HUES64 (cell line): ENCODE data around the gene RASA1.

Experiments
- H3K27ac ChIP-seq: 2 replicates; pipeline ENCODE4 v1.7.0; 2013; ENCODE audit warnings: low read depth, low read length, inconsistent platforms
- H3K27me3 ChIP-seq: 2 replicates; pipeline ENCODE4 v1.6.1; 2013; ENCODE audit warnings: mild to moderate bottlenecking, low read length; ENCODE audit not compliant: insufficient read depth
- H3K36me3 ChIP-seq: 2 replicates; pipeline ENCODE4 v1.6.1; 2013; ENCODE audit warnings: mild to moderate bottlenecking, low read length; ENCODE audit not compliant: insufficient read depth
- H3K4me1 ChIP-seq: 2 replicates; pipeline ENCODE4 v1.6.1; 2013; ENCODE audit warnings: mild to moderate bottlenecking, low read length, moderate library complexity; ENCODE audit not compliant: insufficient read depth
- H3K4me3 ChIP-seq: 2 replicates; pipeline ENCODE4 v1.5.1; 2013; ENCODE audit warnings: mild to moderate bottlenecking, low read length, moderate library complexity
- H3K9ac ChIP-seq: 2 replicates; pipeline ENCODE4 v1.6.1; 2013; ENCODE audit warnings: mild to moderate bottlenecking, low read depth, low read length
- H3K9me3 ChIP-seq: 2 replicates; pipeline ENCODE4 v1.6.1; 2013; ENCODE audit warnings: low read depth, low read length; ENCODE audit not compliant: insufficient read depth
- WGBS: fragments of 150-250, 120-280 bp; methylation state at CpG from one replicate; pipeline ENCODE4 v1.1.7; 2013; ENCODE audit warnings: missing lambda C conversion rate; 5-methylcytosine and 5-hydroxymethylcytosine counted together

Gene RASA1

DNA sequence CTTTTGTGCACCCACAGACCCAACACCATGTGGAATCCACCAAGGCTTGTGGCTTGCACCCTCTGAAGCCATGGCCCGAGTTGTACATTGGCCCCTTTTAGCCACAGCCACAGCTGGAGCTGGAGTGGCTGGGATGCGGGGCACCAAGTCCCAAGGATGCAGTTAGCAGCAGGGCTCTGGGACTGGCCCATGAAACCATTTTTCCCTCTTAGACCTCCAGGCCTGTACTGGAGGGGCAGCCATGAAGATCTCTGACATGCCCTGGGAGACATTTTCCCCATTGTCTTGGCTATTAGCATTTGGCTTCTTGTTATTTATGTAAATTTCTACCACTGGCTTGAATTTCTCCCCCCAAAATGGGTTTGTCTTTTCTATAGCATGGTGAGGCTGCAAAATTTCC lies 51.8 kb downstream of the RASA1 start:
- Histone ChIP-seq H3K4me1 (no peaks in the 10 kb centered on the region), H3K27me3 (no peaks in the 10 kb centered on the region), H3K9ac (no peak overlapping the region), H3K9me3 (peaks cover 14% of the 10 kb centered on the region; the same call in 1 of the 2 replicates), H3K4me3 (no peak overlapping the region), H3K27ac (no peak overlapping the region), H3K36me3 (0 out of 2 replicates have a peak, but pooled peaks cover 3% of the 10 kb centered on the region)
- WGBS = 93% methylated on average over 2 of the region's 2 CpGs

DNA sequence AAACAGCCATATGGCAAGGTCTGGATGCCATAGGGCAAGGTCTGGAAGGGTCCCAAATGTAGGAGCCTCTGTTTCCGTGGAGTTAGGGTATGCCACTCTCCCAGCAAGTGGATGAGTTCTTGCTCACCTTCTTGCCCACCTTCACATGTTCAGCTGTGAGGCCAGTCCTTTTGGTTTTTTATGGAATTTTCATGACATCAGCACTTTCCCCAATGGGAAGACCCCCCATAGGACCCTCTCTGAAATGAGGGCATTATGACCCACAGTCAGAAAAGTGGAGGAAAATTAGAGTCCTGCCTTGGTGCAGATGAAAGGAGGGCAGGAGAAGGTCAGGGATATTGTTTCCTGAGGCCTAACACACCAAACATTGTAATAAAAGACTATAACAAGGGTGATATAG lies 53.9 kb downstream of the RASA1 start:
- Histone ChIP-seq H3K27ac (no peak overlapping the region), H3K9ac (no peak overlapping the region), H3K9me3 (peaks cover 14% of the 10 kb centered on the region; the same call in 1 of the 2 replicates), H3K4me1 (no peaks in the 10 kb centered on the region), H3K36me3 (0 out of 2 replicates have a peak, but pooled peaks cover 3% of the 10 kb centered on the region), H3K4me3 (no peak overlapping the region), H3K27me3 (no peaks in the 10 kb centered on the region)
- 100% methylated on average over 1 of the region's 1 CpG for WGBS

DNA sequence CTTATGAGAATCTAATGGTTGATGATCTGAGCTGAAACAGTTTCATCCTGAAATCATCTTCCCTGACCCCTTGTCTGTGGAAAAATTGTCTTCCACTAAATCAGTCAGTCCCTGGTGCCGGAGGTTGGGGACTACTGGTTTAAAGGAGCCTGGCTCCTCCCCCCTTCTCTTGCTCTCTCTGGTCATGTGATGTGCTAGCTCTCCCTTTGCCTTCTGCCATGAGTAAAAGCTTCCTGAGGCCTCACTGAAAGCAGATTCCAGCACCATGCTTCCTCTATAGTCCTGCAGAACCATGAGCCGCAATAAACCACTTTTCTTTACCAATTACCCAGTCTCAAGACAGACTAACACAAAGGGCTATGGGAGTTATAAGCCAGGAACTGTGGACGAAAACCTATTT lies 54.7 kb downstream of the RASA1 start:
- Histone ChIP-seq H3K4me3 (no peak overlapping the region), H3K9me3 (peaks cover 14% of the 10 kb centered on the region; the same call in 1 of the 2 replicates), H3K27me3 (no peaks in the 10 kb centered on the region), H3K27ac (no peak overlapping the region), H3K4me1 (no peaks in the 10 kb centered on the region), H3K36me3 (0 out of 2 replicates have a peak, but pooled peaks cover 3% of the 10 kb centered on the region), H3K9ac (no peak overlapping the region)
- WGBS = 92% methylated on average over 2 of the region's 3 CpGs

DNA sequence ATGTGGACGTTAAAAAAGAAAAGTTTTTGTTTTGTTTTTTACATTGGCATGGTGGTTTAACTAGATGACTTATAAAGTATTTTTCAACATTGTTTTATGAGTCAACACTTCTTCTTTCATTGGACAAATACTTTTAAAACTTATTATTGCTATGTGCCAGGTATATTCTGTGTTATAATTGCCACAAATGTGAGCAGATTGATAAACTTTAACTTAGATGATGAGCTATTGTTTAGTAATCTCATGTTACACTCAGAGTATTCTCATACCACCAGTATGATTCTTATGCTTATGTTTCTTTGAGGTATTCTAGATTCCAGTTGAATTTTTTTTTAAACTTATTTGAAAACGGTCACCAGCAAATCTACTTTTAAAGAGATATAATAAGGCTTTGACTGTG lies 60.3 kb downstream of the RASA1 start:
- Histone ChIP-seq H3K9me3 (no peaks in the 10 kb centered on the region), H3K27ac (no peak overlapping the region), H3K4me1 (no peaks in the 10 kb centered on the region), H3K4me3 (no peak overlapping the region), H3K9ac (no peak overlapping the region), H3K27me3 (no peaks in the 10 kb centered on the region), H3K36me3 (peaks cover 18% of the 10 kb centered on the region)
- WGBS = 71% methylated on average over 1 of the region's 2 CpGs

DNA sequence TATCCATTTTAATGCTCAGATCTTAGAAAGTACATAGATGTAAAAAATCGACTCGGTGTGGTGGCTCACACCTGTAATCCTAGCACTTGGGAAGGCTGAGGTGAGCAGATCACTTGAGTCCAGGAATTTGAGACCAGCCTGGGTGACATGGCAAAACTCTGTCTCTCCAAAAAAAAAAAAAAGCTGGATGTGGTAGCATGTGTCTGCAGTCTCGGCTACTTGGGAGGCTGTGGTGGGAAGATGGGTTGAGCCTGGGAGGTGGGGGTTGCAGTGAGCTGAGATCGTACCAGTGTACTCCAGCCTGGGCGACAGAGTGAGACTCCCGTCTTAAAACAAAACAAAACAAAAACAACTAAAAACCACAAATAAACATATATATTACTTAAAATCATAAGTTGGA lies 61.4 kb downstream of the RASA1 start:
- Histone ChIP-seq H3K9ac (no peak overlapping the region), H3K9me3 (no peaks in the 10 kb centered on the region), H3K27me3 (no peaks in the 10 kb centered on the region), H3K4me3 (no peak overlapping the region), H3K36me3 (peaks cover 29% of the 10 kb centered on the region), H3K27ac (no peak overlapping the region), H3K4me1 (no peaks in the 10 kb centered on the region)
- WGBS = 92% methylated on average over 4 of the region's 6 CpGs

DNA sequence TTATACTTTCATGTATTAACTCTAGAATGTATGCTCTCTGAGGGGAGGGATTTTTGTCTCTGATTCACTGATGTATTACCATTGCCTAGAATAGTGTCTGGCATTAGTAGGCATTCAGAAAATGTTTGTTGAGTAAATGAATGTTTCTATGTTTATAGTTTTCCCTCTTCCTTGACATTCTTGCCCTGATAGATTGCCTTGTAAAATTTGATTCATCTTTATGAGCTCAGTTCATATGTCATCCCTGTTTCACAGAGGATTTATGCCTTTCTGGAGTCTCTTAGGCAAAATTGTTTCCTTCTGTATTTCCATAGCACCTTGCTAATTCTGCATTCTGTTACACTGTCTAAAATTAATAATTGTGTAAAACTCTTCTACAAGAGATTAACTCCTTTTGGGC lies 72.3 kb downstream of the RASA1 start:
- no peak overlapping the region for H3K4me3 ChIP-seq
- peaks cover 70% of the 10 kb centered on the region for H3K36me3 ChIP-seq
- no peaks in the 10 kb centered on the region for H3K4me1 ChIP-seq
- H3K9me3 ChIP-seq = no peaks in the 10 kb centered on the region
- no peak overlapping the region for H3K9ac ChIP-seq
- H3K27me3 ChIP-seq = no peaks in the 10 kb centered on the region
- H3K27ac ChIP-seq = no peak overlapping the region

DNA sequence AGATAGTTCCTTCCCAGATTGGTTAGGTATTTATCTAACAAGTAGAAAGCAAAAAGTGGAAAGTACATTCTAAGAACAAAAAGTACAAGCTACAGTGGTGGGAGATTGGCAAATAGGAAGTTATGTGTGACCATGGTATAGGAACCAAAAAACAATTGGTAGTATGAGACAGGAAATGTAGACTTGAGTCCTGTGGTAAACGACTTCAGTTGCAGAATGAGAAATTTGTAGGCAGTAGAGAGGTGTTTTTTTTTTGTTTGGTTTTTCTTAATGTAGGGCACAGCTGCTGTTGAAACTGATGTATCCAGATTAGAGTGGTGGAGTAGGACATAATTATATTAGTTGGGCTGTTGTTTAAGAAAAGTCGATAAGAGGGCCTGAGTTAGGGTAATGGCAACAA lies 73.0 kb downstream of the RASA1 start:
- Histone ChIP-seq H3K9ac (no peak overlapping the region), H3K9me3 (no peaks in the 10 kb centered on the region), H3K36me3 (peaks cover 75% of the 10 kb centered on the region), H3K27ac (no peak overlapping the region), H3K4me3 (no peak overlapping the region), H3K4me1 (no peaks in the 10 kb centered on the region), H3K27me3 (no peaks in the 10 kb centered on the region)
- 97% methylated on average over 2 of the region's 2 CpGs for WGBS

DNA sequence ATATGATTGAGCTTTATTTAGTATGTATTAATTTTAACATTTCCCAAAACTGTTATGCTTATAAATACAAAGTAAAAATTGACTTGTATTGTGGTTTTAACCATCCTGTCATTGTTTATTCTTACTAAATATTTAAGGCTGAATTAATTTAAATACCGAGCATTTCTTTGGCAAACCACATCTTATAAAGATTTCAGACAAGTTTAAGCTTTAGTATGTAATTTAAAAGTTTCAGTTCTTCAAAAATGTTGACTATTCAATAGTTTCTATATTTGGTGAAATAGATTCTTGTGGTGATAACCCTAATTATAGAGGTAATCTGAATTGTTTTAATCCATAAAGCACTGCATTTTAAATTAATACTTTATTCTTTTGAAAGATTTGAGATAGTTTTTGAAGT lies 79.6 kb downstream of the RASA1 start:
- Histone ChIP-seq H3K4me1 (no peaks in the 10 kb centered on the region), H3K9ac (no peak overlapping the region), H3K4me3 (no peak overlapping the region), H3K27ac (no peak overlapping the region), H3K27me3 (no peaks in the 10 kb centered on the region), H3K9me3 (no peaks in the 10 kb centered on the region), H3K36me3 (peaks cover 57% of the 10 kb centered on the region)
- no CpG with 5 or more reads among the region's 1 CpG for WGBS

DNA sequence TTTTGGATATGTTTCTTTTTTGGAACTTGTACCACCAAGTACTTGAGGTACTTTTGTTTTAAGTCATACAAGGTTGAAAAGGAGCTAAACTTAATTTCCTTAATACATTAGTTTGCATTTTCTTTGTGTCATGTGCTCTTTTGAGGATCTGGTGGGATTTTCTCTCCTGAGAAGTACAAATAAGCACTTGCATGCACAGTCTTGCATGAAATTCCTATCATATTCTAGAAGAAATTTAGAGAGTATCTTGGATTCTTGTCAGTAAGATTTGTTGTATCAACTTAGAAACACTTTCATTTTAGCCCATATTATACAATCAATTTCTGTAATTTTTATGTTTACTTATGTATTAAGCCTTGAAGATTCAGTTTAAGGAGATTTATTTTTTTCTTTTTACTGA lies 80.2 kb downstream of the RASA1 start:
- no peak overlapping the region for H3K27ac ChIP-seq
- H3K36me3 ChIP-seq = peaks cover 56% of the 10 kb centered on the region
- no peaks in the 10 kb centered on the region for H3K27me3 ChIP-seq
- no peaks in the 10 kb centered on the region for H3K9me3 ChIP-seq
- H3K4me1 ChIP-seq = no peaks in the 10 kb centered on the region
- no peak overlapping the region for H3K9ac ChIP-seq
- H3K4me3 ChIP-seq = no peak overlapping the region

DNA sequence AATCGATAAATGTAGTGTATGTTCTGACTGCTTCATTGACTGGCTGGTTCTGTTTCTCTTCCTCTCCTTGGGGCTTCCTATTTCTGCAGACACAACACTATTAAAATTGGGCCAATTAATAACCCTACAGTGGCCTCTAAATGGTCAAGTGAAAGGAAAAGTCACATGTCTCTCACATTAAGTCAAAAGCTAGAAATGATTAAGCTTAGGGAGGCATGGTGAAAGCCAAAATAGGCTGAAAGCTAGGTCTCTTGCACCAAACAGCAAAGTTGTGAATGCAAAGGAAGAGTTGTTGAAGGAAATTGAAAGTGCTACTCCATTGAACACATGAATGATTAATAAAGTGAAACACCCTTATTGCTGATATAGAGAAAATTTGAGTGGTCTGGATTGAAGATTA lies 86.8 kb downstream of the RASA1 start:
- Histone ChIP-seq H3K9me3 (no peaks in the 10 kb centered on the region), H3K36me3 (peaks cover 55% of the 10 kb centered on the region), H3K27me3 (no peaks in the 10 kb centered on the region), H3K4me1 (0 out of 2 replicates have a peak, but pooled peaks cover 2% of the 10 kb centered on the region), H3K9ac (no peak overlapping the region), H3K4me3 (no peak overlapping the region), H3K27ac (no peak overlapping the region)
- 100% methylated on average over 1 of the region's 1 CpG for WGBS

DNA sequence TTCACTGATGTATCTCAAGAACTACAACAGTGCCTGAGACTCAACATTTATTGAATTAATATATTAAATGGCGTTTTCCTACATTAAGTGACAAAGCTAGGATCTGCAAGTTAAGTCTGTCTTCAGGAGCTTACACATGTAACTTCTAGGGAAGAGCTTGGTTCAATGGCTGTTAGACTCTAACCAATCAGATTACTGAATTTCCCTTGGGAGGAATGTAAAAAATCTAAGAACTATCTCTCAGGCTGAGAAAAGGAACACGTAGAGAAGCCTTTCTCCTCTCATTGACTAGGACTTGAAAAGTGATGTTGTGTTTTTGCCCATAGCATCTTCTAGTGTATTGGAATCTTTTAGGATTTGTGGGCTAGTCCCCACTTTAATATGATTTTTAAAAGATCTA lies 91.4 kb downstream of the RASA1 start:
- no peaks in the 10 kb centered on the region for H3K9me3 ChIP-seq
- WGBS = 86% methylated on average over 1 of the region's 2 CpGs
- peaks cover 37% of the 10 kb centered on the region for H3K36me3 ChIP-seq
- H3K27ac ChIP-seq = no peak overlapping the region
- H3K4me3 ChIP-seq = no peak overlapping the region
- H3K9ac ChIP-seq = no peak overlapping the region
- H3K4me1 ChIP-seq = peaks cover 12% of the 10 kb centered on the region
- H3K27me3 ChIP-seq = no peaks in the 10 kb centered on the region

DNA sequence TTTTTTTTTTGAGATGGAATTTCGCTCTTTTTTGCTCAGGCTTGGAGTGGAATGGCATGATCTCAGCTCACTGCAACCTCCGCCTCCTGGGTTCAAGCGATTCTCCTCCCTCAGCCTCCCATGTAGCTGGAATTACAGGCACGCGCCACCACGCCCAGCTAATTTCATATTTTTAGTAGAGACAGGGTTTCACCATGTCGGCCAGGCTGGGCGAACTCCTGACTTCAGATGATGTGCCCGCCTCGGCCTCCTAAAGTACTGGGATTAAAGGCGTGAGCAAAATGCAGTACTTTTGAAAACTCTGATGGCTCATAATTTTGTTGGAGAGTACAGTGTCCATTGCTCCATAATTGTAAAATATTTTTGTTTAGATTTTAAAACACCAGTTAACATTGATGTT lies 92.4 kb downstream of the RASA1 start:
- no peaks in the 10 kb centered on the region for H3K27me3 ChIP-seq
- WGBS = 90% methylated on average over 11 of the region's 11 CpGs
- H3K9me3 ChIP-seq = no peaks in the 10 kb centered on the region
- no peak overlapping the region for H3K9ac ChIP-seq
- peaks cover 20% of the 10 kb centered on the region for H3K4me1 ChIP-seq
- H3K4me3 ChIP-seq = no peak overlapping the region
- H3K27ac ChIP-seq = no peak overlapping the region
- H3K36me3 ChIP-seq = peaks cover 39% of the 10 kb centered on the region
